K562 (cell line): ENCODE results near the gene NT5C. TPM values are rescaled to one million over a fixed set of nuclear protein-coding genes. Genes with fewer than 3 reads are reported as not detected.

ENCODE experiments used
- polyA plus RNA-seq, 8 experiments: library from polyadenylated mRNA; depleted of rRNA in 4 of 8; stranded (reverse) in 5 of 8; unstranded in 3 of 8; fragments of >200 nt; fragmentation: Nextera tagmentation in 2 of 8; fragmentation: Illumina TruSeq in 1 of 8; extraction: Ambion mirVana in 2 of 8; extraction: Trizol in 1 of 8; gene quantifications; 2 replicates each; pipeline versions ENCODE4 v1.2.1 to v1.2.3, GENCODE V29; 2011 to 2014; ENCODE audit warnings: inconsistent platforms in 1 of 8, missing spikeins in 1 of 8
- small RNA-seq: library from RNA; depleted of rRNA; stranded (forward); fragments of <200 nt; gene quantifications from one replicate; pipeline ENCODE3, GENCODE V24; 2014
- total RNA-seq, 7 experiments: library from RNA; depleted of rRNA in 6 of 7; stranded (reverse); fragments of >200 nt in 6 of 7; fragmentation: Illumina TruSeq in 2 of 7; extraction: Trizol in 2 of 7; gene quantifications; 2 replicates each; pipeline versions ENCODE4 v1.2.1 to v1.2.3, GENCODE V29; 2011 to 2021; ENCODE audit warnings: low replicate concordance in 1 of 7

Gene NT5C
- total and polyA plus RNA-seq, 9 of the 15 experiments (the other 6 are each of a cell fraction or from before 2014, with no cell fraction given), result 2.9 to 205 (median 45.0) TPM

Small RNAs within 50 kb of the gene (small RNA-seq; reads per million reads assigned to genes)
- gene RF00019, result not detected

Other genes with a start within 250 kb of the NT5C start
Only the 7 nearest of the 18 such genes appear.
- gene ATP5PD, start 84.8 kb downstream of the NT5C start, total RNA-seq (2014; rRNA removed), result 274 and 295 TPM in 2 replicates
- 600 and 662 TPM in 2 replicates for gene ATP5PD, start 84.8 kb downstream of the NT5C start, total RNA-seq (2014; rRNA removed; fragmentation: Illumina TruSeq; extraction: Trizol)
- 432 TPM in 2 replicates for gene ATP5PD, start 84.8 kb downstream of the NT5C start, total RNA-seq (2015; rRNA removed; fragmentation: Illumina TruSeq; extraction: Trizol)
- 300 and 341 TPM in 2 replicates for gene ATP5PD, start 84.8 kb downstream of the NT5C start, total RNA-seq (2021)
- 248 and 271 TPM in 2 replicates for gene ATP5PD, start 84.8 kb downstream of the NT5C start, polyA plus RNA-seq (2011; rRNA removed)
- 452 and 457 TPM in 2 replicates for gene ATP5PD, start 84.8 kb downstream of the NT5C start, polyA plus RNA-seq (2014; fragmentation: Illumina TruSeq; extraction: Trizol)
- 100 to 1,000 TPM; 786 to 828 TPM for gene ATP5PD, start 84.8 kb downstream of the NT5C start, polyA plus RNA-seq (2014; fragmentation: Nextera tagmentation; extraction: Ambion mirVana)
- gene ATP5PD, start 84.8 kb downstream of the NT5C start, polyA plus RNA-seq (2014; rRNA removed), result 339 and 381 TPM in 2 replicates
- 11.2 and 15.3 TPM in 2 replicates for gene KCTD2, start 84.5 kb downstream of the NT5C start, total RNA-seq (2014; rRNA removed)
- 13.5 and 13.8 TPM in 2 replicates for gene KCTD2, start 84.5 kb downstream of the NT5C start, total RNA-seq (2014; rRNA removed; fragmentation: Illumina TruSeq; extraction: Trizol)
- gene KCTD2, start 84.5 kb downstream of the NT5C start, total RNA-seq (2015; rRNA removed; fragmentation: Illumina TruSeq; extraction: Trizol), result 15.9 and 16.4 TPM in 2 replicates
- gene KCTD2, start 84.5 kb downstream of the NT5C start, total RNA-seq (2021), result 18.1 and 20.2 TPM in 2 replicates
- gene KCTD2, start 84.5 kb downstream of the NT5C start, polyA plus RNA-seq (2011; rRNA removed), result 32.5 and 32.9 TPM in 2 replicates
- gene KCTD2, start 84.5 kb downstream of the NT5C start, polyA plus RNA-seq (2014; fragmentation: Illumina TruSeq; extraction: Trizol), result 22.3 and 22.9 TPM in 2 replicates
- 1 to 10 TPM; 1.7 to 2.3 TPM for gene KCTD2, start 84.5 kb downstream of the NT5C start, polyA plus RNA-seq (2014; fragmentation: Nextera tagmentation; extraction: Ambion mirVana)
- 15.8 and 16.0 TPM in 2 replicates for gene KCTD2, start 84.5 kb downstream of the NT5C start, polyA plus RNA-seq (2014; rRNA removed)
- gene SLC16A5, start 43.8 kb downstream of the NT5C start, total RNA-seq (2014; rRNA removed), result 0.65 and 1.1 TPM in 2 replicates
- gene SLC16A5, start 43.8 kb downstream of the NT5C start, total RNA-seq (2014; rRNA removed; fragmentation: Illumina TruSeq; extraction: Trizol), result 0.64 and 0.65 TPM in 2 replicates
- 0.33 and 0.75 TPM in 2 replicates for gene SLC16A5, start 43.8 kb downstream of the NT5C start, total RNA-seq (2015; rRNA removed; fragmentation: Illumina TruSeq; extraction: Trizol)
- gene SLC16A5, start 43.8 kb downstream of the NT5C start, total RNA-seq (2021), result 2.6 and 3.1 TPM in 2 replicates
- gene SLC16A5, start 43.8 kb downstream of the NT5C start, polyA plus RNA-seq (2011; rRNA removed), result 1.2 and 1.8 TPM in 2 replicates
- 0.91 and 1.8 TPM in 2 replicates for gene SLC16A5, start 43.8 kb downstream of the NT5C start, polyA plus RNA-seq (2014; fragmentation: Illumina TruSeq; extraction: Trizol)
- under 1 TPM; 0.06 to 0.11 TPM for gene SLC16A5, start 43.8 kb downstream of the NT5C start, polyA plus RNA-seq (2014; fragmentation: Nextera tagmentation; extraction: Ambion mirVana)
- gene SLC16A5, start 43.8 kb downstream of the NT5C start, polyA plus RNA-seq (2014; rRNA removed), result 1.8 and 2.4 TPM in 2 replicates
- 5.9 and 10.2 TPM in 2 replicates for gene ARMC7, start 21.8 kb downstream of the NT5C start, total RNA-seq (2014; rRNA removed)
- 4.1 and 5.1 TPM in 2 replicates for gene ARMC7, start 21.8 kb downstream of the NT5C start, total RNA-seq (2014; rRNA removed; fragmentation: Illumina TruSeq; extraction: Trizol)
- 9.5 and 10.1 TPM in 2 replicates for gene ARMC7, start 21.8 kb downstream of the NT5C start, total RNA-seq (2015; rRNA removed; fragmentation: Illumina TruSeq; extraction: Trizol)
- gene ARMC7, start 21.8 kb downstream of the NT5C start, total RNA-seq (2021), result 15.2 TPM in 2 replicates
- gene ARMC7, start 21.8 kb downstream of the NT5C start, polyA plus RNA-seq (2011; rRNA removed), result 3.9 and 8.0 TPM in 2 replicates
- gene ARMC7, start 21.8 kb downstream of the NT5C start, polyA plus RNA-seq (2014; fragmentation: Illumina TruSeq; extraction: Trizol), result 8.7 and 12.7 TPM in 2 replicates
- gene ARMC7, start 21.8 kb downstream of the NT5C start, polyA plus RNA-seq (2014; fragmentation: Nextera tagmentation; extraction: Ambion mirVana), result 1 to 10 TPM; 1.4 to 2.8 TPM
- gene ARMC7, start 21.8 kb downstream of the NT5C start, polyA plus RNA-seq (2014; rRNA removed), result 5.9 and 8.9 TPM in 2 replicates
- gene JPT1, start 22.8 kb upstream of the NT5C start, total RNA-seq (2014; rRNA removed), result 131 and 132 TPM in 2 replicates
- gene JPT1, start 22.8 kb upstream of the NT5C start, total RNA-seq (2014; rRNA removed; fragmentation: Illumina TruSeq; extraction: Trizol), result 168 and 185 TPM in 2 replicates
- gene JPT1, start 22.8 kb upstream of the NT5C start, total RNA-seq (2015; rRNA removed; fragmentation: Illumina TruSeq; extraction: Trizol), result 290 and 292 TPM in 2 replicates
- 243 and 245 TPM in 2 replicates for gene JPT1, start 22.8 kb upstream of the NT5C start, total RNA-seq (2021)
- 54.0 and 56.7 TPM in 2 replicates for gene JPT1, start 22.8 kb upstream of the NT5C start, polyA plus RNA-seq (2011; rRNA removed)
- gene JPT1, start 22.8 kb upstream of the NT5C start, polyA plus RNA-seq (2014; fragmentation: Illumina TruSeq; extraction: Trizol), result 276 and 277 TPM in 2 replicates
- 10 to 100 TPM; 67.8 to 77.7 TPM for gene JPT1, start 22.8 kb upstream of the NT5C start, polyA plus RNA-seq (2014; fragmentation: Nextera tagmentation; extraction: Ambion mirVana)
- gene JPT1, start 22.8 kb upstream of the NT5C start, polyA plus RNA-seq (2014; rRNA removed), result 144 and 237 TPM in 2 replicates
- 170 and 203 TPM in 2 replicates for gene SUMO2, start 51.2 kb upstream of the NT5C start, total RNA-seq (2014; rRNA removed)
- 379 and 441 TPM in 2 replicates for gene SUMO2, start 51.2 kb upstream of the NT5C start, total RNA-seq (2014; rRNA removed; fragmentation: Illumina TruSeq; extraction: Trizol)
- gene SUMO2, start 51.2 kb upstream of the NT5C start, total RNA-seq (2015; rRNA removed; fragmentation: Illumina TruSeq; extraction: Trizol), result 361 and 419 TPM in 2 replicates
- gene SUMO2, start 51.2 kb upstream of the NT5C start, total RNA-seq (2021), result 511 and 520 TPM in 2 replicates
- 414 and 505 TPM in 2 replicates for gene SUMO2, start 51.2 kb upstream of the NT5C start, polyA plus RNA-seq (2011; rRNA removed)
- gene SUMO2, start 51.2 kb upstream of the NT5C start, polyA plus RNA-seq (2014; fragmentation: Illumina TruSeq; extraction: Trizol), result 233 and 262 TPM in 2 replicates
- 100 to 1,000 TPM; 570 to 733 TPM for gene SUMO2, start 51.2 kb upstream of the NT5C start, polyA plus RNA-seq (2014; fragmentation: Nextera tagmentation; extraction: Ambion mirVana)
- gene SUMO2, start 51.2 kb upstream of the NT5C start, polyA plus RNA-seq (2014; rRNA removed), result 157 and 222 TPM in 2 replicates
- 50.2 and 52.4 TPM in 2 replicates for gene NUP85, start 73.9 kb upstream of the NT5C start, total RNA-seq (2014; rRNA removed)
- gene NUP85, start 73.9 kb upstream of the NT5C start, total RNA-seq (2014; rRNA removed; fragmentation: Illumina TruSeq; extraction: Trizol), result 99.8 and 115 TPM in 2 replicates
- gene NUP85, start 73.9 kb upstream of the NT5C start, total RNA-seq (2015; rRNA removed; fragmentation: Illumina TruSeq; extraction: Trizol), result 77.1 and 81.2 TPM in 2 replicates
- 121 and 127 TPM in 2 replicates for gene NUP85, start 73.9 kb upstream of the NT5C start, total RNA-seq (2021)
- 128 and 135 TPM in 2 replicates for gene NUP85, start 73.9 kb upstream of the NT5C start, polyA plus RNA-seq (2011; rRNA removed)
- 82.2 and 83.7 TPM in 2 replicates for gene NUP85, start 73.9 kb upstream of the NT5C start, polyA plus RNA-seq (2014; fragmentation: Illumina TruSeq; extraction: Trizol)
- gene NUP85, start 73.9 kb upstream of the NT5C start, polyA plus RNA-seq (2014; fragmentation: Nextera tagmentation; extraction: Ambion mirVana), result 100 to 1,000 TPM; 156 to 177 TPM
- gene NUP85, start 73.9 kb upstream of the NT5C start, polyA plus RNA-seq (2014; rRNA removed), result 110 and 116 TPM in 2 replicates